HFF-Myc (cell line): ENCODE results near the gene TAGLN.

Source experiments
- DNase-seq: peaks from one replicate; pipeline ENCODE4 v3.0.0-alpha.2; 2011; ENCODE audit warnings: low read depth; ENCODE audit errors: extremely low read depth
- H3K4me3 ChIP-seq: replicated peaks from 2 replicates; pipeline ENCODE4 v1.5.1; 2011; ENCODE audit warnings: low read depth, mild to moderate bottlenecking, control low read depth, low read length
- TF ChIP-seq, protein P1 (sequence below): IDR thresholded peaks from 2 replicates; pipeline ENCODE4 v1.5.1; 2012; ENCODE audit warnings: mild to moderate bottlenecking, low read depth, low read length, control low read depth; ENCODE audit errors: missing control alignments

TAGLN gene

DNA sequence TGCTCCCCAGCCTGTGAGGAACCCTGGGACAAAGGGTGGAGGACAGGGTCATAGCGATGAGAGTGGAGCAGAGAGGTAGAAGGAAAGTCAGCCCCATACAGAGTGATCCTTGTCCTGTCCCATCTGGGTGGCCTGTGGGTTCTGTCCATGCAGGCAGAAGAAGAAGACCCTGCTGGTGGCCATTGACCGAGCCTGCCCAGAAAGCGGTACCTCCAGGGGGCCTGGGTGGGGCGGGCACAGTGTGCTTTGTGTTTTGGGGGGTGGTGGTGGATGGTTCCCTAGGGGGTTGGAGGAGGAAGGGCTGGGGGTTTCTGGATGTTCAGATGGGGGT is 12.8 kb upstream of the TAGLN start:
- H3K4me3 ChIP-seq, result no peak overlapping the region
- no peak for DNase-seq
- TF ChIP-seq, protein P1, sequence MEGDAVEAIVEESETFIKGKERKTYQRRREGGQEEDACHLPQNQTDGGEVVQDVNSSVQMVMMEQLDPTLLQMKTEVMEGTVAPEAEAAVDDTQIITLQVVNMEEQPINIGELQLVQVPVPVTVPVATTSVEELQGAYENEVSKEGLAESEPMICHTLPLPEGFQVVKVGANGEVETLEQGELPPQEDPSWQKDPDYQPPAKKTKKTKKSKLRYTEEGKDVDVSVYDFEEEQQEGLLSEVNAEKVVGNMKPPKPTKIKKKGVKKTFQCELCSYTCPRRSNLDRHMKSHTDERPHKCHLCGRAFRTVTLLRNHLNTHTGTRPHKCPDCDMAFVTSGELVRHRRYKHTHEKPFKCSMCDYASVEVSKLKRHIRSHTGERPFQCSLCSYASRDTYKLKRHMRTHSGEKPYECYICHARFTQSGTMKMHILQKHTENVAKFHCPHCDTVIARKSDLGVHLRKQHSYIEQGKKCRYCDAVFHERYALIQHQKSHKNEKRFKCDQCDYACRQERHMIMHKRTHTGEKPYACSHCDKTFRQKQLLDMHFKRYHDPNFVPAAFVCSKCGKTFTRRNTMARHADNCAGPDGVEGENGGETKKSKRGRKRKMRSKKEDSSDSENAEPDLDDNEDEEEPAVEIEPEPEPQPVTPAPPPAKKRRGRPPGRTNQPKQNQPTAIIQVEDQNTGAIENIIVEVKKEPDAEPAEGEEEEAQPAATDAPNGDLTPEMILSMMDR, result no peak

DNA sequence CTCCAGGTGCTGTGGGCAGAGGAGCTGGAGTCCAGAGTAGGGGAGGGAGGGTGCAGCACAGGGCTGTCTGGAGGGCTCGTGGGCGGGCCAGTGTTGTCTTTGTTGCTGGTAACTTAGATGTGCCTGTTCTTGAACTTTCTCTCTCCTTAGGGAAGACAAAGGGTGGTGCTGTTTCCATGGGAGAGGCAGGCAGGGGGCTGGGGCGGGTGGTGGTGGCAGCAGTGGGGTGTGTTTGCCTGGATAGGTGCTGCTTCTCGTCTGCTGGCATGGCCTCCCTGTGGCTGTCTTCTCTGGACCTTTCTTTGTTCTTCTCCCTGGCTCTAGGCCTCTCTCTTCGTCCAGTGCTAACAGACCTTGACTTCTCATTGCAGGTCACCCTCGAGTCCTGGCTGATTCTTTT is 12.2 kb upstream of the TAGLN start:
- DNase-seq, result no peak
- TF ChIP-seq, protein P1, result no peak
- H3K4me3 ChIP-seq, result no peak overlapping the region

DNA sequence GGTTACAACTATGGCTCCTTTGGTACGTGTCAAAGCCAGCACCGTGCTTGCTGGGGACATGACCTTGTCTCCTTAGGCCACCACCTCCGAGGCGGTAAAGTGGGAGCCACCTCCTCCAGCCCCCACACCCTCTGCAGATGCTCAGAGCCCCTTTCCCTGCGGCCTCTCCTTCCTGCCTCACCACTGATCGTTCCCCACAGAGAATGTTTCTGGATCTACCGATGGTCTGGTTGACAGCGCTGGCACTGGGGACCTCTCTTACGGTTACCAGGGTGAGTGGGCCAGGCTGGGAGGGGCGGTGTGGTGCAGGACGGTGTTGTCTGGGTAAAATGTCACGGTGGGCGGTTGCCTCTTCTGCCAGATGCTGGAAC is 11.8 kb upstream of the TAGLN start:
- H3K4me3 ChIP-seq, result no peak overlapping the region
- TF ChIP-seq, protein P1, result no peak
- DNase-seq, result no peak

DNA sequence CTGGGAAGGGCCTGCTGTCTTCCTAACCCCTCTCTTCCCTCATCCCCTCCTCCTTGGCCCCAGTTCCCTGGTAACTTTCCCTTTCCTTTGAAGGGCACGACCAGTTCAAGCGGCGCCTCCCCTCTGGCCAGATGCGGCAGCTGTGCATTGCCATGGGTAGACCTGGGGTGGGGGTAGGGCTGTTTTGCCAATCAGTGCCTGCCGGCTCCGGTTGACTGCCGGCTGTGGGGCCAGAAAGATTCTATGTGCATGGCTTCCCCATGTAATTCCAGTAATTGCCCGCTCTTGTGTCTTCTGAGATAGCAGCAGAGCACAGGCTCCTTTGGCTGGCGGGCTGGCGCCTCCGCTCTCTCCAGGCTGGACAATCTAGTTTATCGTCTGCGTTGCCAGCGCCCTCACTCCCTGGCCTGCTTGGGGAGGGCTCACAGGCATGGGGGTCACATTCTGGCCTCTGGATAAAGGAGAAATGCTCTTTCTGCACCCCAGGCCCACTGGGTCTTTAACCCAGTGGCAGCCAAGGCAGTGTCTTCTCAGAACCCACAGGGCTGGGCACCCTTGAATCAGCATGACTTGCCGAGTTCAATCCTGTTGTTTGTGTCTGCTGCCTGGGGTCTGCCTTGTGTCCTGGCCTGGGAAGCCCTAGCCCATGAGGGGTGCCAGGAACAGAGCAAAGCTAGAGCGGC is 11.2 kb upstream of the TAGLN start:
- DNase-seq, result no peak
- TF ChIP-seq, protein P1, result no peak

DNA sequence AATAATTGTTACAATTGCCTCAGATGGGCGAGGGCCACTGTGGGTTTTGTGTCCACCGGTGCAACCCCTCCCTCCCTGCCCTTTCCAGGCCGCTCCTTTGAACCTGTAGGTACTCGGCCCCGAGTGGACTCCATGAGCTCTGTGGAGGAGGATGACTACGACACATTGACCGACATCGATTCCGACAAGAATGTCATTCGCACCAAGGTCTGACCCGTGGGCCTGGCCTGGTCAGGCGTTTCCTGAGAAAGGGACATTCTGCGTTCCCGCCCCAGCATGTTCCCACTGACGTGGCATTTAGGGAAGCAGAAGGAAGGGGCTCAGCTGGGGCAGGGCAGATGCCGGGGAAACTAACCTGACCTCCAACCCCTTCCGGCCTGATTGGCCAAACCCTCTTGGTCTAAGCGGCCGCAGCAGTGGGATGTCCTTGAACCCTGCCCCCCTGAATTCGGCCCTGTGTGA is 10.5 kb upstream of the TAGLN start:
- no peak overlapping the region for H3K4me3 ChIP-seq
- TF ChIP-seq, protein P1, result no peak
- no peak for DNase-seq

More for the DNA sequence above, 11.2 kb upstream of the TAGLN start:
- H3K4me3 ChIP-seq, result no peak overlapping the region

DNA sequence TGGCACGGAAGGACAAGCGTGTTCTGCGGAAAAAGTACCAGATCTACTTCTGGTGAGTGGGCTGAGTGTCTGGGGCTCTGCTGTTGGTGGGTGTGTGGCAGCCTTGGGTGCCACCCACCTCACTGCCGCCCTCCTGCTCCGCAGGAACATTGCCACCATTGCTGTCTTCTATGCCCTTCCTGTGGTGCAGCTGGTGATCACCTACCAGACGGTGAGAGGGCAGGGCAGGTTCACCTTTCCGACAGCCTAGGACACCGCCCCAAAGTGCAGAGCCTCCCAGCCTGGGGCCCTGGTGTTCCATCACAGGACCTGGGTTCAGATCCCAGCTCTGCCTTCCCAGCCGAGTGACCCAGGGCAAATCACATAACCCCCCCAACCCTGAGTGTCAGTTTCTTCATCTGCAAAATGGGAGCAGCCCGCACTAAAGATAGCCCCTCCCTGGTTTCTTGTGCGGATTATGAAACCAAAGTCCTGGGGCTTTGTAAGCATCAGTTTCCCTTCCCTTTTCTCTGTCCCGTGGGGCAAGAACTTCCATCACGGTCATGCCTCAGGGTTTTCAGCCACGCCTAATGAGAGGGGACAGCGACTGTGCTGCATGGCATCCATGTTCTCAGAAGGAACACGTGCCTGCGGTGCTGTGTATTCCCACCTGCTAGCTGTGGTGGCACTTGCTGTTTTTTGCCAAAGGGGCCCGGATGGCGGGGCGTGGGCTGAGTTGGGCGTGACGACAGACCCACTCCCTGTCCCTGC is 9.8 kb upstream of the TAGLN start:
- no peak for DNase-seq
- TF ChIP-seq, protein P1, result no peak
- H3K4me3 ChIP-seq, result no peak overlapping the region
